Right atrium auricular region (tissue), 2 donors: ENCODE measurements around the gene ACVRL1. TPM values are rescaled to one million over a fixed set of nuclear protein-coding genes. Genes with fewer than 3 reads are reported as not detected.

Experiments used
- DNase-seq: peaks from one replicate; pipeline ENCODE4 v3.0.0-alpha.2; 2019; ENCODE audit warnings: low spot score
- H3K27ac ChIP-seq, 2 donors: fragments of 200-600 bp; sonication (generic); 1 replicate in 1 of 2; 2 replicates in 1 of 2; pipeline ENCODE4 v1.5.1; 2016 to 2019
- H3K27me3 ChIP-seq, 2 donors: fragments of 200-600 bp; sonication (generic); one replicate each; pipeline versions ENCODE4 v1.5.1 to v1.6.0; 2017 to 2019
- H3K36me3 ChIP-seq: fragments of 200-600 bp; sonication (generic); one replicate; pipeline ENCODE4 v1.5.1; 2016
- H3K4me1 ChIP-seq, 2 donors: fragments of 200-600 bp; sonication (generic); one replicate each; pipeline versions ENCODE4 v1.5.1 to v1.6.0; 2017 to 2019
- H3K4me3 ChIP-seq, 2 donors: fragments of 200-600 bp; sonication (generic); 1 replicate in 1 of 2; 2 replicates in 1 of 2; pipeline ENCODE4 v1.5.1; 2017 to 2019; ENCODE audit warnings: mild to moderate bottlenecking in 1 of 2, moderate library complexity in 1 of 2
- H3K9me3 ChIP-seq, 2 donors: fragments of 200-600 bp; sonication (generic); one replicate each; pipeline ENCODE4 v1.5.1; 2019
- total RNA-seq, 2 donors: library from RNA; depleted of rRNA; stranded (reverse); fragments of >200 nt; gene quantifications; one replicate each; pipeline ENCODE4 v1.1.0, GENCODE V29; 2016
- TF ChIP-seq, protein P1 (sequence below), 2 donors: fragments of 200-600 bp; sonication (generic); IDR thresholded peaks; one replicate each; pipeline ENCODE4 v1.5.1; 2019; ENCODE audit warnings: antibody characterized with exemption in 2 of 2

Gene ACVRL1
- total RNA-seq, 2 donors from 2014 or later = 48.1 to 57.5 TPM

GRCh38 chr12:51890511-51891171 is 16.7 kb upstream of the ACVRL1 start:
- no peak for DNase-seq
- H3K4me1 ChIP-seq = peaks cover 0 to 32% of the 10 kb centered on the region in 2 donors
- TF ChIP-seq, protein P1, sequence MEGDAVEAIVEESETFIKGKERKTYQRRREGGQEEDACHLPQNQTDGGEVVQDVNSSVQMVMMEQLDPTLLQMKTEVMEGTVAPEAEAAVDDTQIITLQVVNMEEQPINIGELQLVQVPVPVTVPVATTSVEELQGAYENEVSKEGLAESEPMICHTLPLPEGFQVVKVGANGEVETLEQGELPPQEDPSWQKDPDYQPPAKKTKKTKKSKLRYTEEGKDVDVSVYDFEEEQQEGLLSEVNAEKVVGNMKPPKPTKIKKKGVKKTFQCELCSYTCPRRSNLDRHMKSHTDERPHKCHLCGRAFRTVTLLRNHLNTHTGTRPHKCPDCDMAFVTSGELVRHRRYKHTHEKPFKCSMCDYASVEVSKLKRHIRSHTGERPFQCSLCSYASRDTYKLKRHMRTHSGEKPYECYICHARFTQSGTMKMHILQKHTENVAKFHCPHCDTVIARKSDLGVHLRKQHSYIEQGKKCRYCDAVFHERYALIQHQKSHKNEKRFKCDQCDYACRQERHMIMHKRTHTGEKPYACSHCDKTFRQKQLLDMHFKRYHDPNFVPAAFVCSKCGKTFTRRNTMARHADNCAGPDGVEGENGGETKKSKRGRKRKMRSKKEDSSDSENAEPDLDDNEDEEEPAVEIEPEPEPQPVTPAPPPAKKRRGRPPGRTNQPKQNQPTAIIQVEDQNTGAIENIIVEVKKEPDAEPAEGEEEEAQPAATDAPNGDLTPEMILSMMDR (IDR thresholded peaks at IDR 0.05) = no peak
- no peak overlapping the region for H3K27ac ChIP-seq
- no peaks in the 10 kb centered on the region for H3K36me3 ChIP-seq
- no peaks in the 10 kb centered on the region for H3K9me3 ChIP-seq
- H3K27me3 ChIP-seq = no peaks in the 10 kb centered on the region
- no peak overlapping the region for H3K4me3 ChIP-seq

GRCh38 chr12:51891843-51892242 is 15.5 kb upstream of the ACVRL1 start:
- H3K27ac ChIP-seq = no peak overlapping the region
- H3K4me1 ChIP-seq = peaks cover 0 to 35% of the 10 kb centered on the region in 2 donors
- no peak overlapping the region for H3K4me3 ChIP-seq
- TF ChIP-seq, protein P1 (IDR thresholded peaks at IDR 0.05) = peak in 1 of 2 donors; percentile 49
- DNase-seq = no peak
- H3K9me3 ChIP-seq = no peaks in the 10 kb centered on the region
- H3K27me3 ChIP-seq = no peaks in the 10 kb centered on the region
- no peaks in the 10 kb centered on the region for H3K36me3 ChIP-seq

DNA sequence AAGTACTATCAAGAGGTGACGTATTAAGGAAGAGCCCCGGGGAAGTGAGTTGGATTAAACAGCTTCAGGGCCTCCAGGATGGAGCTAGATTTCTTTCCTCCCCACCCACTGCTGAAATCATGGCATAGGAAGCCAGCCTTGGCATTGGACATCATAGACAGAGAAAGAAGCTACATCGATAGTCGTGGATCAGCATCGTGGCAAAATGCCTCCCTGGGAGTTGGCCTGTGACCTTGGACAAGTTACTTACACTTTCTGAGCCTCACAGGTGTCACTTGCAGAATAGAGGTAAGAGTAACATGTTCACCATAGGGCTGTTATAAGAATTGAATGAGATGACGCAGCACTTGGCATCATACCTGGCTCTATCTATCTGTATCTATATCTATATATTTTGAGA is 13.5 kb upstream of the ACVRL1 start:
- Histone ChIP-seq H3K36me3 (no peaks in the 10 kb centered on the region), H3K4me1 (peaks cover 0 to 35% of the 10 kb centered on the region in 2 donors), H3K27me3 (no peaks in the 10 kb centered on the region), H3K9me3 (no peaks in the 10 kb centered on the region), H3K4me3 (no peak overlapping the region), H3K27ac (no peak overlapping the region)
- DNase-seq = no peak
- TF ChIP-seq, protein P1 (IDR thresholded peaks at IDR 0.05) = no peak

DNA sequence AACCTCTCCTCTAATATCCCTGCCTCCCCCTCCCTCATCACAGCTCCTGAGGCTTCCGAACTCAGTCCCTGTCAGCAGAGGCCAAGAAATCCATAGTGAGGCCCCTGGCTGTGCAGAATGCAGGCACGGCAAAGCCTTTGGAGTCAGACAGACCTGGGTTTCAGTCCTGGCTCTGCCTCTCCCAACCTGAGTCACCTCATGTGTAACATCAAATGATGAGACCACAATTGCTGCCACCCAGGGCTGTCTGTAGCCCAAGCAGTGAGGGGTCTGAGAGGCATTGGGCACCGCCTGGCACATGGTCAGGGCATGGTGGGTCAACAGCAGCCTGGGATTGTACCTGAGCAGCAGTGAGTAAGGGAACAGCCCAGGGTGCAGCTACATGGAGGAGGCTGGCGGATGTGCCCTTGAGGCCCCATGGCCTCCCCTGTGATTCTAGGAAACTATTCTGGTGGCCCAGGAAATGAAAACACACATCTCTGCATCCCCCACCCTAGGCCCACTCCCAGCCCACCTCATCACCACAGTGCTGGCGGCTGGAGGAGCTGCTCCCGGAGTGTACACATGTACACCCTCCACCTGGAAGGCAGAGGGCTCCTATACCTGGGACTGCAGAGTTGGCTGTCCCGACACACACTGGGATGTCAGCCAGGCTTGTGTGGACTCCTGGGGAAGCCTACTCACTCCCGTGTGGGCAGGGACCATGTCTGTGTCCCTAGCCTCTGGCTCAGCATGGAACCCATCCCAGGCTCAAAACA is 11.7 kb upstream of the ACVRL1 start:
- H3K27ac ChIP-seq = no peak overlapping the region
- TF ChIP-seq, protein P1 (IDR thresholded peaks at IDR 0.05) = no peak

DNA sequence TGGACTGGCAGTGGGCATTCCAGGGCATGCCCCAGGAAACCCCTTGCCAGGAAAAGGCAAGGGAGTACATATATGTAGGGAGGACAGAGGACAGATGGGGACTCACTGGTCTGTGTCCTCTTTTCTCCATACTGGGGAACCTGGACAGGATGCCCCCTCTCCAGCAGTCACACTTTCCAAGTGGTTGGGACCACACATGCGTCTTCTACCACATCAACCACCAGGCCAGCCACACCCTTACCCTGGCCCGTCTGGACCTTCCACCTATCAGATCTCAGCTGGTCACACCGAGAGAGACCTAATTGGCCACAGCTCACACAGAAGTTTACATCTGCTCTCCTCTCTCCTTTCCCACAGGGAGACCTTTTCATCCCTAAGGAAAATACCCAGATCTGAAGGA is 11.1 kb upstream of the ACVRL1 start:
- no peaks in the 10 kb centered on the region for H3K9me3 ChIP-seq
- no peaks in the 10 kb centered on the region for H3K36me3 ChIP-seq
- no peak overlapping the region for H3K4me3 ChIP-seq
- TF ChIP-seq, protein P1 (IDR thresholded peaks at IDR 0.05) = no peak
- peaks cover 0 to 25% of the 10 kb centered on the region in 2 donors for H3K4me1 ChIP-seq
- no peak for DNase-seq
- H3K27ac ChIP-seq = peak overlapping the region; percentile 4 to 45
- no peaks in the 10 kb centered on the region for H3K27me3 ChIP-seq

More for the DNA sequence above, 11.7 kb upstream of the ACVRL1 start:
- Histone ChIP-seq H3K4me3 (no peak overlapping the region), H3K4me1 (peaks cover 0 to 25% of the 10 kb centered on the region in 2 donors), H3K36me3 (no peaks in the 10 kb centered on the region), H3K9me3 (no peaks in the 10 kb centered on the region), H3K27me3 (no peaks in the 10 kb centered on the region)
- DNase-seq = no peak
